Endothelial cell of umbilical vein (primary cell): ENCODE results near the gene GPD2. TPM values are rescaled to one million over a fixed set of nuclear protein-coding genes. Genes with fewer than 3 reads are reported as not detected.
"Not testable (repeated sequence)": the region's sequence is repeated elsewhere in the genome, so short reads cannot be mapped to it uniquely, and the experiment has no call there.

Source experiments
- BruUV-seq: library from RNA; stranded (reverse); fragments of 400-500 nt; replicated peaks from 2 replicates; lab custom pipeline; 2021; lab: Mats Ljungman, UMichigan
- CTCF ChIA-PET: fragments of 300-600, 350-600 bp; sonication (Branson Sonifier 250); formaldehyde crosslinking; loops from one replicate; lab custom pipeline; 2021; ENCODE audit warnings: antibody characterized with exemption, inconsistent platforms; lab: Charles Lee
- POLR2A ChIA-PET: fragments of 300-600, 350-600 bp; sonication (Branson Sonifier 250); formaldehyde crosslinking; loops from one replicate; lab custom pipeline; 2021; ENCODE audit warnings: antibody characterized with exemption, inconsistent platforms; lab: Charles Lee
- DNase-seq: peaks from one replicate; pipeline ENCODE4 v3.0.0-alpha.2; 2011; ENCODE audit warnings: low read depth, low spot score
- FAIRE-seq: peaks from 2 replicates; lab custom pipeline; 2011; peaks lifted over from hg19 to GRCh38; lab: Jason Lieb, UNC
- H2AFZ ChIP-seq: 2 replicates; pipeline ENCODE4 v1.6.0; 2012; ENCODE audit warnings: low read depth, low read length, control low read depth, inconsistent platforms
- H3K27ac ChIP-seq: 2 replicates; pipeline ENCODE4 v1.5.1; 2011; ENCODE audit warnings: low read depth, mild to moderate bottlenecking, control low read depth, low read length, moderate library complexity; ENCODE audit not compliant: insufficient read depth
- H3K27me3 ChIP-seq, 2 experiments: 2 replicates each; pipeline versions ENCODE4 v1.6.0 to v1.6.1; 2011; ENCODE audit warnings: low read length in 2 of 2, mixed read lengths in 1 of 2; ENCODE audit not compliant: control insufficient read depth in 2 of 2, insufficient read depth in 2 of 2
- H3K36me3 ChIP-seq, 2 experiments: 2 replicates in 1 of 2; 3 replicates in 1 of 2; pipeline ENCODE4 v1.5.1; 2011; ENCODE audit warnings: low read length in 2 of 2, mild to moderate bottlenecking in 1 of 2, moderate library complexity in 1 of 2; ENCODE audit not compliant: control insufficient read depth in 2 of 2, insufficient read depth in 2 of 2; ENCODE audit errors: extremely low read depth in 1 of 2
- H3K4me1 ChIP-seq: 3 replicates; pipeline ENCODE4 v1.5.1; 2011; ENCODE audit warnings: mild to moderate bottlenecking, low read length; ENCODE audit not compliant: control insufficient read depth, insufficient read depth; ENCODE audit errors: extremely low read depth
- H3K4me2 ChIP-seq: 2 replicates; pipeline ENCODE4 v1.6.1; 2011; ENCODE audit warnings: low read length, control low read depth, mixed read lengths; ENCODE audit not compliant: insufficient read depth
- H3K4me3 ChIP-seq, 3 experiments: fragments of 200-600 bp in 1 of 3; sonication (generic), shearing (Covaris generic) in 1 of 3; replicated peaks in 1 of 3; 2 replicates each; pipeline ENCODE4 v1.5.1; 2011 to 2016; ENCODE audit warnings: control low read depth in 3 of 3, low read length in 3 of 3, mild to moderate bottlenecking in 2 of 3, inconsistent platforms in 1 of 3, low read depth in 1 of 3, moderate library complexity in 1 of 3; ENCODE audit not compliant: insufficient read depth in 1 of 3
- H3K79me2 ChIP-seq: 2 replicates; pipeline ENCODE4 v1.6.0; 2012; ENCODE audit warnings: low read length, inconsistent platforms; ENCODE audit not compliant: control insufficient read depth, insufficient read depth
- H3K9ac ChIP-seq: replicated peaks from 2 replicates; pipeline ENCODE3; 2011; ENCODE audit warnings: low read length, control low read depth; ENCODE audit not compliant: insufficient read depth; ENCODE audit errors: extremely low read depth
- H3K9me1 ChIP-seq: replicated peaks from 3 replicates; pipeline ENCODE4 v1.6.0; 2011; ENCODE audit warnings: mild to moderate bottlenecking, low read length; ENCODE audit not compliant: control insufficient read depth, insufficient read depth; ENCODE audit errors: extremely low read depth
- H3K9me3 ChIP-seq: replicated peaks from 2 replicates; pipeline ENCODE4 v1.5.1; 2012; ENCODE audit warnings: low read length, inconsistent platforms; ENCODE audit not compliant: control insufficient read depth, insufficient read depth
- H4K20me1 ChIP-seq: replicated peaks from 2 replicates; pipeline ENCODE3; 2011; ENCODE audit warnings: mild to moderate bottlenecking, low read length; ENCODE audit not compliant: control insufficient read depth, insufficient read depth; ENCODE audit errors: extremely low read depth
- EZH2 ChIP-seq: IDR thresholded peaks from 2 replicates; pipeline ENCODE4 v1.6.1; 2012; ENCODE audit warnings: borderline replicate concordance, low read depth, mild to moderate bottlenecking, moderate library complexity, low read length, inconsistent platforms; ENCODE audit not compliant: severe bottlenecking
- dilution Hi-C: fragments of 300-500 bp; cut with MboI; formaldehyde crosslinking; loops from one replicate; pipeline ENCODE4 v1.15.0; 2019; ENCODE audit warnings: low sequenced_read_pairs; ENCODE audit not compliant: extremely low pct_ligation_motif_present
- intact Hi-C: fragments of 100-400 bp; cut with micrococcal nuclease; formaldehyde crosslinking; loops from one replicate; pipeline ENCODE4 v1.10.0; 2022
- polyA plus RNA-seq, 4 experiments: library from polyadenylated mRNA; depleted of rRNA in 3 of 4; stranded (reverse) in 3 of 4; unstranded in 1 of 4; fragments of >200 nt; gene quantifications; 2 replicates each; pipeline versions ENCODE4 v1.2.1 to v1.2.3, GENCODE V29; 2011 to 2012; ENCODE audit warnings: missing spikeins in 1 of 4
- total RNA-seq: library from RNA; stranded (reverse); gene quantifications from 2 replicates; pipeline ENCODE4 v1.2.3, GENCODE V29; 2021

GPD2 gene
- total and polyA plus RNA-seq, 2 donors (not counting 3 experiments of a cell fraction or from before 2014, with no cell fraction given), result 6.6 to 37.0 TPM

DNA sequence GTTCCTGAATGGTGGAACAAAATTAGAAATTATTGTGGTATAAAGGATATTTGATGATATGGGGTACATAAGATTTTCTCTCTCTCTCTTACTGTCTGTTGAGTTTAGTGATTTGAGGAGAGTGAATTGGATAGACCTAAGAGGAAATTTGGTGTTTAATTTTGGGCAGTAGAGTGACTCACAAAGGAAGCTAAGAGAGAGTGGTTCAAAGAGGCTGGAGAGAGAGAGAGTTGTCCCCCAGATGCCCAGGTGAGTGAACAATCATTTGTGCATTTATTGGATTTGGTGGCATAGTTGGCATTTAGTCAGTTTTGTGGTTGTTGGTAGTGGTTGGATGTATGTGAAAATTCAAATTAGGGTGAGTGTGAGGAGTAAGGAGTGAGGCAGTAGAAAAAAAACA is 56.8 kb downstream of the GPD2 start:
- no peak overlapping the region for H3K4me2 ChIP-seq
- no peak overlapping the region for H3K27ac ChIP-seq
- CTCF ChIA-PET, result no interaction called here
- H3K4me3 ChIP-seq, result no peak overlapping the region
- H3K9ac ChIP-seq, result no peak overlapping the region
- intact Hi-C loops, result loop anchor here (10.0 kb wide), 1 partner anchor 1118 kb away; no protein-coding TSS in a partner anchor
- no peak for TF ChIP-seq EZH2
- no peaks in the 10 kb centered on the region for H3K9me3 ChIP-seq
- FAIRE-seq (no peak), DNase-seq (no peak)
- POLR2A ChIA-PET, result no interaction called here
- no peaks in the 10 kb centered on the region for H3K79me2 ChIP-seq
- H3K4me1 ChIP-seq, result no peaks in the 10 kb centered on the region
- dilution Hi-C loops, result no loop called here
- no peaks in the 10 kb centered on the region for H3K36me3 ChIP-seq
- no peaks in the 10 kb centered on the region for H3K27me3 ChIP-seq
- H4K20me1 ChIP-seq, result no peaks in the 10 kb centered on the region
- no peak overlapping the region for H2AFZ ChIP-seq
- no peaks in the 10 kb centered on the region for H3K9me1 ChIP-seq
- BruUV-seq, result no TSS peak

DNA sequence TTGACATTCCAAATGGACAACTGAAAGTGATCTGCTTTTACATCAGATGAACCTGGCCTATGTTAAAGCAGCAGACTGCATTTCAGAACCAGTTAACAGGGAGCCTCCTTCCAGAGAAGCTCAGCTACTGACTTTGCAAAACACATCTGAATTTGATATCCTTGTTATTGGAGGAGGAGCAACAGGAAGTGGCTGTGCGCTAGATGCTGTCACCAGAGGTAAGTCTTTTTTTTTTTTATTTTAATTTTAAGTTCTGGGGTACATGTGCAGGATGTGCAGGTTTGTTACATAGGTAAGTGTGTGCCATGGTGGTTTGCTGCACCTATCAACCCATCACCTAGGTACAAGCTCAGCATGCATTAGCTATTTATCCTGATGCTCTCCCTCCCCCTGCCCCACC is 59.8 kb downstream of the GPD2 start:
- H3K4me3 ChIP-seq, H3K27ac ChIP-seq, H2AFZ ChIP-seq, H3K79me2 ChIP-seq, DNase-seq, dilution Hi-C loops, H3K36me3 ChIP-seq, POLR2A ChIA-PET, H3K4me1 ChIP-seq, H3K27me3 ChIP-seq, H3K4me2 ChIP-seq, H3K9me3 ChIP-seq, H3K9ac ChIP-seq, BruUV-seq, H3K9me1 ChIP-seq, H4K20me1 ChIP-seq, FAIRE-seq: not testable (repeated sequence)
- CTCF ChIA-PET, result interaction anchor here (0.9 kb wide), 1 partner anchor 36 kb away, joined by 3 read pairs; no protein-coding TSS in a partner anchor
- intact Hi-C loops, result loop anchor here (5.0 to 10.0 kb wide), 2 partner anchors 86 to 1121 kb away; no protein-coding TSS in a partner anchor
